GM21528 (cell line): ENCODE data around the gene MAFB.
A peak's percentile ranks its signal among the peaks of the same experiment; 100 is the strongest.

Source experiments
- ATAC-seq: cut with Tn5 transposase; IDR thresholded peaks from one replicate; pipeline ENCODE4 v1.9.1; 2021; ENCODE audit warnings: mild to moderate bottlenecking, moderate library complexity; ENCODE audit not compliant: unreplicated experiment, low FRiP score

The MAFB gene

GRCh38 chr20:40704828-40705227, 15.8 kb upstream of the MAFB start:
- no peak for ATAC-seq

- no peak for ATAC-seq
These were observed 15.0 kb upstream of the MAFB start for GRCh38 chr20:40703975-40704530.

- no peak for ATAC-seq
These were observed 13.5 kb upstream of the MAFB start for GRCh38 chr20:40702504-40702903.

- no peak for ATAC-seq
These were observed 9.7 kb upstream of the MAFB start for GRCh38 chr20:40698744-40699143.

- ATAC-seq, result no peak
These were observed 9.2 kb upstream of the MAFB start for GRCh38 chr20:40698281-40698680.

- ATAC-seq, result no peak
These were observed 8.5 kb upstream of the MAFB start for GRCh38 chr20:40697541-40697940.

- ATAC-seq, result no peak
These were observed 6.2 kb upstream of the MAFB start for GRCh38 chr20:40695214-40695613.

- no peak for ATAC-seq
These were observed 5.2 kb upstream of the MAFB start for GRCh38 chr20:40694246-40694645.

GRCh38 chr20:40692240-40693011, 3.4 kb upstream of the MAFB start:
- ATAC-seq, result no peak

GRCh38 chr20:40691566-40692239, 2.7 kb upstream of the MAFB start:
- no peak for ATAC-seq

- no peak for ATAC-seq
These were observed 2.0 kb upstream of the MAFB start for GRCh38 chr20:40690836-40691565.

GRCh38 chr20:40689943-40690835, 1.2 kb upstream of the MAFB start:
- ATAC-seq, result peak; percentile 59

- no peak for ATAC-seq
These were observed 622 bp downstream of the MAFB start for GRCh38 chr20:40688129-40689099.

- ATAC-seq, result no peak
These were observed 1.5 kb downstream of the MAFB start for GRCh38 chr20:40687384-40688128.

GRCh38 chr20:40686893-40687292, 2.1 kb downstream of the MAFB start:
- no peak for ATAC-seq

- ATAC-seq, result no peak
These were observed 2.6 kb downstream of the MAFB start for GRCh38 chr20:40686434-40686882.

- no peak for ATAC-seq
These were observed 3.7 kb downstream of the MAFB start for GRCh38 chr20:40685349-40685748.

GRCh38 chr20:40683894-40684268, 5.2 kb downstream of the MAFB start:
- ATAC-seq, result no peak
